Lung microvascular endothelial cell (primary cell): ENCODE data around the gene MPIG6B. TPM values are rescaled to one million over a fixed set of nuclear protein-coding genes. Genes with fewer than 3 reads are reported as not detected.

Experiments used
- DNase-seq, 2 donors: peaks; one replicate each; pipeline versions ENCODE4 v3.0.0 to v3.0.0-alpha.2; 2010; ENCODE audit warnings: low read depth in 2 of 2
- total RNA-seq: library from RNA; depleted of rRNA; stranded (reverse); fragments of >200 nt; gene quantifications from 2 replicates; pipeline ENCODE4 v1.2.1, GENCODE V29; 2014

MPIG6B gene
- total RNA-seq, 1 donor from 2014 or later = not detected

GRCh38 chr6:31720196-31720770, 2.9 kb upstream of the MPIG6B start:
- DNase-seq = no peak

GRCh38 chr6:31721351-31722020, 1.7 kb upstream of the MPIG6B start, which contains the start of gene LY6G6C:
Gene LY6G6C, minus strand, starts transcription at chr6:31721746. Its CDS starts 67 bp downstream, at chr6:31721679.
- DNase-seq = no peak

- DNase-seq = no peak
Measured at GRCh38 chr6:31722173-31722572, 1.0 kb upstream of the MPIG6B start.

GRCh38 chr6:31723980-31724691, 963 bp downstream of the MPIG6B start:
- no peak for DNase-seq

GRCh38 chr6:31725502-31726350, 2.6 kb downstream of the MPIG6B start:
- peak; percentile 48 to 74 for DNase-seq

GRCh38 chr6:31727034-31727716, 4.0 kb downstream of the MPIG6B start:
- peak; percentile 28 to 36 for DNase-seq

GRCh38 chr6:31727717-31728671, 4.8 kb downstream of the MPIG6B start:
- DNase-seq = no peak

- DNase-seq = no peak
Measured at GRCh38 chr6:31728767-31729514, 5.8 kb downstream of the MPIG6B start, which contains the start of gene DDAH2. Gene DDAH2, minus strand, starts transcription at chr6:31729299. Its CDS starts 138 bp downstream, at chr6:31729161.

- peak; percentile 90 to 93 for DNase-seq
Measured at GRCh38 chr6:31729515-31729978, 6.4 kb downstream of the MPIG6B start.

- DNase-seq = peak; percentile 91 to 97
Measured at GRCh38 chr6:31729979-31730630, 6.9 kb downstream of the MPIG6B start.

GRCh38 chr6:31730631-31731086, 7.5 kb downstream of the MPIG6B start:
- no peak for DNase-seq

GRCh38 chr6:31732029-31732428, 8.9 kb downstream of the MPIG6B start:
- no peak for DNase-seq

- no peak for DNase-seq
Measured at GRCh38 chr6:31733734-31734133, 10.6 kb downstream of the MPIG6B start.

GRCh38 chr6:31734247-31734820, 11.2 kb downstream of the MPIG6B start:
- no peak for DNase-seq

GRCh38 chr6:31734821-31735406, 11.7 kb downstream of the MPIG6B start:
- DNase-seq = peak in 1 of 2 donors; percentile 87

GRCh38 chr6:31736021-31736767, 13.0 kb downstream of the MPIG6B start, which contains the start of gene CLIC1:
Gene CLIC1, minus strand, starts transcription at chr6:31736530. Its CDS starts 230 bp downstream, at chr6:31736300.
- peak; percentile 78 to 82 for DNase-seq
